HG03460 (cell line): ENCODE data around the gene PBX1.

ENCODE experiments used
- ATAC-seq: cut with Tn5 transposase; IDR thresholded peaks from one replicate; pipeline ENCODE4 v1.9.1; 2021; ENCODE audit not compliant: unreplicated experiment

The PBX1 gene

DNA sequence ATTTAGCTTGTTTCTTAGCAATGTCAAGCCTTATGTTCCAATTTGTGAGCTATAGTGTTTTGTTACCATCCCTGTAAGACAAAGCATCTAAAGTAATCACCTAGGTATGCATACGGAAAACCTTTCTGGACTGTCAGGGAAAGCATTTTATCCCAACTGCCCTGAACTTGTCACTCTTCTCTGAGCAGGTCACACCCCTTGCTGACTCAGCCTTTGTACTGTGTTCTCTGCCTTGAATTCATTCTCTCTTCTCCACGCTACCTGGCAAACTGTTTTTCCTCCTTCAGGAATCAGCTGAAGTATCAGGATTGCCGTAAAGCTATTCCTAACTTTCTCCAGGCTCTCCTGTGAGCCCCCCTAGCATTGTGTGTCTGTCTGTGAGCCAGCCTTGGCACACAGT is 54.2 kb downstream of the PBX1 start:
- ATAC-seq, result no peak

DNA sequence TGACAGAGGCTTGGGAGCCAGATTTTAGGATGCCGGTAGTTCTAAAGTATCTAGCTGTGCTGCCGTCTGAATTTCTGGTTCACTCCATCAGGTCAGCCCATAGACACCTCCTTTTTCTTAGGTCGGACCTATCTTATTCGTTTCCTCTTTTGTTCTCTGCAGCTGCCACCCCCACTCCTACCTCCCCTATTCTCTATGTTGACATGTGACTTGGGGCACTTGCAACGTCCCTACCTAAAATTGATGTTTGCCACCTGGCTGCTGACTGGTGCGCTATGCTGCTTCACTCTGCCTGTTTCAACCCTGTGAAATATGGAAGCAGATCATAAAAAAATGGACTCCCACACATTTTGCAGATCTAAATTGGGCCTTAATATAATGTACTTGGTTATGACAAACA is 55.3 kb downstream of the PBX1 start:
- ATAC-seq, result no peak

DNA sequence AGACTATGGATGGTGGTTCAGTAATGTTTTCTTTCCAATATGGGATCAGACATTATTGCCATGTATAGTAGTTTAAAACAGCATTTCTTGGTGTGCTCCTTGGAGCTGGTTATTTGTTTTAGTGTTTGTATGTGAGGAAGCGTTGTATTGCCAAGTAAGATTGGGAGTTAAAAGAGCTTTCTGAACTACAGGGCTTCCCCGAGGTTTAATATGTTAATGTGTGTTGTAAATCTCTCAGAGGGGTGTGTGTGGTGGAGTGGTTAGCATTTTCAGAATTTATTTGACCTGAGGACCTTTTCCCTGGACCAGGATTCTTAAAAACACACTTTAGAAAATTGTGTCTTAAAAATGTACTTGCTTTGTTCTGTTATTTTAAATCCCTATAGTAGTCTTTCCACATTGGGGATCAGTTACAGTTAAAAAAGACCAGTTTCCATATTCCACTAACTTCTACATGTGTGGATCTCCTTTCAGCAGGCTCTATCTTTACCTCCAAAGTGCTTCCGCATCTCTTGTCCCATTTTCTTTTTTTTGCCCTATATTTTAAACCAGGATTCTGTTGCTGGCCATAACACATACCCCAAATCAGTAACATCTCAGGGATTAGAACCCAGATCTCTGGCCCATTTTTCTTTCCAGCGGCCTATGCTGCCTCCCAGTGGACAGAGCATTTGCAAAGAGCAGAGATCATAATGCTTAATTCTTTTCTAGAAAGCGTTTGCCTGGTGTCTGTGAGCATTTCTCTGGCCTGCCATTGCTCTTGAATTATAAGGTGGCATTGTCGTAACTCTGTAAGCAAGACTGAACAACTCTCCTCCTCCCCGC is 58.6 kb downstream of the PBX1 start:
- ATAC-seq, result no peak

DNA sequence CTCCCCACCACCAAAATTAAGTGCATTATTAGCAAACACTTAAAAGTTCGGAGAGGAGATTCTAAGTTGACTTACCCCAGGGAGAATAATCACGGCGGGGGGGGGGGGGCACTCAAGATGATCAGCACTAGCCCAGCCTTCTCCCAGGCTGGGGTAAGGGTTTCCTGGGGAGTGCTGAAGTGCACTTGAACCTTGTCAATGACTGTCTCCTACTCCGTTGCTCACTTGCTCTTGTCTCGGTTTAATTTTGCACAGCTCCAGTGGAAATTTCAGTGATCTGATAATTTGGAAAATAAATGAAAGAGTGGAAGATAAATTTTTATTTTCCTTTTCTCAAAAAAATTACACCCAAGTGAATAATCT is 59.2 kb downstream of the PBX1 start:
- ATAC-seq, result no peak

DNA sequence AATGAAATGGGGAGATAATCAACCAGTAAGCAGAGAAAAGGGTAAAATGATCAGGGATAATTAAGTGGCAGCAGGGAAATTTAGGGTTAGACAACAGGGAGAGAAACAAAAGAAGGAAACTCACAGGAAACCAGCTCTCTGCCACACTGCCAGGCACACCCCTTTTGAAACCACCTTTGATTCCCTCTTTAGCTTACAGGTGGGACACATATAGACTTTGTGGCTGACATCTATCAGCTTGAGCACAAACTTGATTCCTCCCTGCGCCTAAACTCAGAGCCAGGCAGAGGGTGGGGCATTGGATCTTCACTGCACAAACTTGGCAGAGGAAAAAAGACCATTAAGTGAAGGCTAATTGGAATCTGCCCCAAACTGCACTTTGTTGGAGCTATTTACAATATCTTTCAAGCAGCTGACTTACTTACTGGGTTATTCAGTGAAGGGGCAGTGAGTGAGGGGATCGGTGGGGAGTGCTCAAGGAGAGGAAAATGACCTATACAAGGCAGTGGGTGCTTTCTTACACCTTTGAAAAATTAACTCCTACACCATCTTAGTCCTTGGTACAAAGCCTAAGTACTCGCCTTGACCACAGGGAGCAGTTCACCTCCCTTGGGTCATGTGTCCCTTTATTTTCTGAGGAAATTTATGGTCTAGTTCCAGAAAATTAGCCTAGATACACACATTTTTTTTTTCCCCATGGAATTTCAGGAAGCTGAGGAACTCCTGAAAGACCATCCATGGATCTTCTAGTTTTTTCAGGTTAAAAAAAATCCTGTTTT is 60.2 kb downstream of the PBX1 start:
- ATAC-seq, result no peak

DNA sequence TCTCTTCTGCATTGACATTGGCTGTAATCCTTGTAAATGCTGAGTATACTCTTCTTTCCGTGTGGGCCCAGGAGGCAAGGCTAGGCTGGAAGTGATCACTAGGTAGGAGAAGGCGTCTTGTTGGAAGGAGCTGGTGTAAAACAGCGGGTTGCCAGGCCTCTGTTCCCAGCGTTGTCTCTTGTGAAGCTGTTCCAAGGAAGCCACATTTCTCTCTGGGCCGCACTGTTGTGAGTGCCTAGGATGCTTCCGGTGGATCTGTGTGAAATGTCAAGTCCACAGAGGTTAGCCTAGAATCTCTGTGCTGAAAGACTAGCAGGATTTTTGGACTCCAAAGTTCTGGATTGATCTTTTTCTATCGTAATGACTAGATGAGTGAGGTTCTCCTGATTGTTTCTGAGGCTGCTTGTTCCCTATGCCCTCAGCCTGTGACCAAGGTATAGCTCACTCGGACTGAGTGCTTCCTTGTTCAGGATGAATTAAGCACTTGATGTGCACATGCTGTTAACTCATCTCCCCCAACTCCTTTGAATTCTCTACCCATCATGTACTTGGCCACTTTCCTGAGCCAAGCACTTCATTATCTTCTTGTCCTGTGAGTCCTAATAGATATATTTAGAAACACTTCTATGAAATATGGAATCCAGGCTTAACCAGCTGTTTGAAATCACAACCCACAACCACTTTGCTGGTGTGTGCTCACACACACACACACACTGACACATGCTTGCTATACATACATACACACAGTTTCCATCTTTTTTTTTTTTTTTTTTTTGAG is 63.3 kb downstream of the PBX1 start:
- ATAC-seq, result no peak

DNA sequence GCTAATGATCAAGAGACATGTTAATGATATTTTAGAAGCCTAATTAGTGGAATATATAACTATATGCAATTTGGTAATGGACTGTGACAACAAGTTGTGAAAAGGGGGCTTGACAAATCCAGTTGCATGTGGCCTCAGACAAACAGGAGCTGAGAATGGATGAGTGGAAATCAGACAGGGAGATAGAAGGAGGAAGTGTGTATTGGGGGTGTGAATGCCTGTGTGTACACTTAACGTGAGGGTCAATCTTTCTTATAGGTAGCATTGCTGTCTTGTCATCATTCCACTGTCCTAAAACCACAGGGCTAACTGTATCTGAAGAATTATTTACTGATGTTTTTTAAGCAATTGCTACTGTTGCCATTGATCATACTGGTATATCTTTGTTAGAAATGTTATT is 64.8 kb downstream of the PBX1 start:
- no peak for ATAC-seq

DNA sequence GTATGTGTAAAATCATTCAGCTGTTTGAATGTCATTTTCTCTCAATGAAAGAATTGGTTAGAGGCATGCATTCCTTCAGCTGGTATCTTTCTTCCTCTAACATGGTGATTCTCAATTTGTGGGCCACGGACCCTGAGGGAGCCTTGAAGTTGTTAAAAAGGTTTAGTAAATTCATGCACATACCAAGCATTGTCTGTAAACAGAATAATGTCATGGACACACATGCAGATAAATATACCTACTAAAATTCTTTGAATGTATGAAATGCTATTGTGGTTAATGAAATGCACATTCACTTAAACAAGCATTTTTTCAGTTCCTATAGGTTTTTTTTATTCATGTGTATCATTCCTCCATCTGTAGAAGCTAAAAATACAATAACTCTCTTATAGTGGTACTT is 65.4 kb downstream of the PBX1 start:
- ATAC-seq, result no peak

DNA sequence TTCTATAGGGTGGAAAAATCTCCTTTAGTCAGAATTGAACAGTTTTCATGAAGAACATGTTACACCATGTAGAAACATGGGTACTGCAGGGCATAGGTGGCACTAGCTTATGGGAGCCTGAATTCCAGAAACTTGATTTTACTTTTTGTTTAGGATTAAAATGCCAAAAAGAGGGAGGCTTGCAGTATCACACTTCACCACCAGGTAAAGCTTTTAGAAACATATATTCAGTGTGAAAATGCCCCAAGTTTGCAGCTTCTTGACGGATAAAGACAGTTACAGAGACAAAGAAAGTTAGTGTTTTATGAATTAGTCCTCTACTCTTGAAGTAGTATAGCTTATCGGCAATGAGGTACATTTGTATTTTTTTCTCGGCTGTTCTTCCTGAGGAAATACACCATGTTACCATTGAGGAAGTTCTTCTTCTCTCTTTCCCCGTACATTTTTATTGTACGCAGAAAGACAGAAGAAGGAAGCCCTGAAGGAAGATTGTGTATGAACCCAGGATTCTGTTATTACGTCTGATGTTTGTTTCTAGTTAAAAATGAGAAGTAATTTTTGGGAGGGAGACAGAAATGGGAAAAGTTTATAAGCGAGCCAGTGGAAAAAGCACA is 66.1 kb downstream of the PBX1 start:
- ATAC-seq, result no peak

DNA sequence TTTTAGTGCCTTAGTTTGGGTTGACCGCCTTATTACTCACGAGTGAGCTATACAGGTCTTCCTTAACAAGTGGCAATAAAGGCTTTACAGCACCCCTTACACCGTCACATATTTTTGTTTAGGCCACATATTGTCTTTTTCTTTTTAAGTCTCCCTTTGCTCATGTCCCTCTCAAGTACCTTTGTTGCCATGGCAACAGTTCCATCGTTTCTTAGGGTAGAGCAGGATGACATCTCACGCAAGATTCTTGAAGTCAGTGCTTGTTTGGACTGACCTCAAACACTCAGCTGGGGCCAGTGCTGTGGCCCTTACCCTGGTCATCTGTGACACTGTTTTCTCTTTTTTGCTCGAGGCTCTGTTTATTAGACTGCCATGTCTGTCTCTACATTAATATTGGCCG is 69.8 kb downstream of the PBX1 start:
- ATAC-seq, result no peak

DNA sequence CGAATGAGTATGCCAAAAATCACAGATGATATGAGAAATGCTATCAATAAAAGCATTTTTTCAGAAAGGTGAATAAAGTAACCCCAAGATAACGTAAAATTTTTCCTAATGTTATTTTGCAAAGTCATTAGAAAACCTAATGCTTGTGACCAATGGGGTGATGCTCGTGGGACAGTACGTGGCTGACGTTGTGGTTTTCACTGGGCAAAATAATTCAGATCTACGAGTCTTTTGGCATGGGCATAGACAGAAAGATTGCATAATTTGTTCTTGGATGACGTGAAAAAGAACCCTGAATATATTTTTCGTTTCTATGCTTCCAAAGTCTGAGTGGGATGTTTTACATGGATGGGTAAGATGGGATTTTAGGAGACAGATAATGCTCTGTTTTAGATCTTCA is 71.0 kb downstream of the PBX1 start:
- no peak for ATAC-seq

DNA sequence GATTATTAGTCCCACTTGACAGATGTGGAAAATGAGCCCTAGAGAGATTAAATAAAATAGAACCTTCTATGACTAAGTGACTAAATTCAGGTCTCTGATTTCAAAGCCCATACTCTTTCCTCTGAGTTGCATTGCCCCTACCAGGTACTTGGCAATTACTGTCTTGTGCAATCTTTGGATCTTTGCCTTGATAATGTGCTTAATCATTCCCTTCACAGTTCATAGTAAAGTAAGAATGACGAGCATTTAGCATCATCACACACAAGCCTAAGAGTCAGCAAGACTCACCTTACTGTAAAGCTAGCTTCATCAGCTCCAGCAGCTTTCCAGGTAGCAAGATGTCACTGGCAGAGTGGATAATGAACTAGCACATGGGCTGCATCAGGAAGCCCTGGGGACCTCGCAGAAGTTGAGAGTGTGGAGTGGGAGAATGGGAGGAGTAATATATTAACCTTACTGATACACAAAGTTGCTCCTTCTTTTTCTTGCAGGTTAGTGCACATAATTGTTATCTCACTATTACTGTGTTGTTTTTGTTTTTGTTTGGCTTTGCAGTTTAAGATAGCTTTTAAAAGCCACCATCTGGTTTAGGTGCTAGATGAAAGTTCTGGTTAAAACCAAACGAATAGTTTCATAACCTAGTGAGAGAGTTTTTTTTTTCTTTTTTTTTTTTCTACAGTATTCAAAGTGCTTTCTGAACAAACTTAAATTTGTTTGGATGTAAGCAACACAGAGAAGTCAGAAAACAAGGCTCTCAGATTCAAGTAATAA is 71.8 kb downstream of the PBX1 start:
- no peak for ATAC-seq

DNA sequence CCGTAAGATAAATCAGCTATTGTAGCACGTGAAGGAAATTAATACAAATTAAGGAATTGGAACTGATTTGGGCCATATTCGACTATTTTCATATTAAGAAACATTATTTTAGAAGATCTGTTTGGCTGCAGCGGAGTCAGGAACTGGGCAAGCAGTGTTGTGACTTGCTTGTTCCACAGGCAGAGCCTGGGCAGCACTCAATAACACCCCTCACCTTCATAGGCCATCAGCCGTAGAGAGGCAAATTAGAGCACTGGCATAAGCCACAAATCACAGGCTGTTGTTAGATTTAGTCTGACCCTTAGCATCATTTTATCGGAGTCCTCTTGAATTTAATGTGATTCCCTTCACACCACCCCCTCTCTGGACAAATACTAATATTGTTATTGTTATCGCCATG is 72.8 kb downstream of the PBX1 start:
- ATAC-seq, result no peak

DNA sequence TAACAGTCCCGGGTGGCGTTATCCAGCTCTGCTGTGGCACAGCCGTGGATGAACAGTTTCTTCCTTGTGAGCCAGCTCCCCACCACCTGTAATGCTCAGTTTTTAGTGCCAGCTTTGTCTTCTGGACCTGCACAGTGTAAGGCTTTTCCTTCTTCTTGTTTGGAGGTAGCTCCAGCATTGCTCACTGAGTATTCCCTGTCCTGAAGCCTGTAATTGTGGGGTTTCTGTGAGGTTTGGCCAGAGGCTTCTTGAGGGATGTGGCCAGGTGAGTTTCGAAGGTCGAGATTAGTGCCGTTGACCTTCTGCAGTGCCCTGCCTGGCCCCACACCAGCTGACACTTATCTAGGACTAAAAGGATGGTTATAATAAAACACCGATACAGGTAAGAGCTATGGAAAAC is 75.0 kb downstream of the PBX1 start:
- ATAC-seq, result no peak

DNA sequence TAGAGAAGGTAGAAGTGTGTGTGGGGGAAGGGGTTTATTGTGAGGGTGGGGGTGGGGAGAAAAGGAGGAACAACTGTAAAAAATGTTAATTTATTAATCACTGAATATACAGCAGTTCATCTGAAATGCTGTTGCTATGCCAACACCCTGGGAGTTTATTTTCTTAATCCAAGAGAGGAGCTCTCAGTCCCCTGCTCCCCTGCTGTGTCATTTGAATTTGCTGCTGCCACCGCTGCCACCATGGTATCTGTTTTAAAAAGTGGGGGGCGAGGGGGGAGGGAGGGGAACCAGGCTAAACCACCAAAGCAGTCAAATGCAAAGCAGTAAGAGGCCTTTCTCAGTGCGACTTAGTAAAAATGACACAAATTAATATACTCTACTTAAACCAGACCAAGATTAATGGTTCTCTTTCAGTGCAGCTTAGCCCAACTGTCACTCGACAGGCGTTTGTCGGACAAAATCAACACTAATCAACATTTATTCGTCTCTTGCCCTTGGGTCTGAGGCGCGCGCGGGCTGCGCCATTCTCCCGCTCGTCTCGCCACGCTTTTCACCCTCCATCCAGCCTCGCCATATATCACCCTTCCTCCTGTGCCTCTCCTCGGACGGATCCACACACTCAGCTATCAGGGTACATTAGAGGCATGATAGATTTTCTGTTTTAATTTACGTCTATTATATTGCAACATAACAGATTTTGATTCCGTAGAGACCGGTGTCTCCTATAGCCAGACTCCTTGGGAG is 76.2 kb downstream of the PBX1 start:
- ATAC-seq, result no peak

DNA sequence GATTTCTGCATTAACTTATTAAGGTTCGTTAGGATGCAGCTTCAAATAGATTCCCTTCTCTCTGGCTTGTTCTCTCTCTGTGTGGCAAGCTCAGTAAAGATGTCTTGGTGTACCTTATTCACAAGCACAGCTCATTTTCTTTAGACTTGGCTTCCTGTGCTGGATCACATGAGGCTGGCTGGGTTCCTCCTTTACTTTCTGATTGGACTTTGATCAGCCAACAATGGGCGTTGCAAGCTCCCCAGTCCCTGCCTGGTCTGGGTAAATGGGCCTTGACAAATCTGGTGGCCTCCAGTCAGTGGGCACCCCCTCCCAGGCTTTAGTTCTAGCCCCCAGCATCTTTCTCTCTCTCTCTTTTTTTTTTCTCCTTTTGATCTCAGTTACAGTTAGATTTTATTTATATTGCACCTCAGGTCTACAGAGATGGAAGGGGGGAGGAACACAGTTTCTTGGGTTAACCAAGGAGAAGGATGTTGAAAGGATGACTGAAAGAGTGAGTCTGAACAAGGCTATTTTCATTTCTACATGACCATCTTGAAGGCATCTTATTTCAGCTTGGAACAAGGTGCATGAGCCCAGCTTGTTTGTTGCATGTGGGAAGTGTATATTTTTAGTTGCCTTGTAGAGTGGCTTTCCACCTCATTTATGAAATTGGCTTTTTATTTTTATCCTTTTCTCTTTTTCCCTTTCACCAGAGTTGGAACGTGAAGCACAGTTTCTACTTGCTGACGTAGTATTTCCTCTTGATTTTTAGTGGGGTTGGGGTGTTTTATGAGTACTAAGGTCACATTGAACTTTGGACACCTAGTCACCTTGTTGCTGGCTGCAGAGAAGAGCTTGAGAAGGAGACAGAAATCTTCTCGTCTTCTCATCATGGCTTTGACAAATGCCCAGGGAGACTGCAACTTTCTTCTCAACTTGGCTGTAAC is 77.1 kb downstream of the PBX1 start:
- no peak for ATAC-seq

DNA sequence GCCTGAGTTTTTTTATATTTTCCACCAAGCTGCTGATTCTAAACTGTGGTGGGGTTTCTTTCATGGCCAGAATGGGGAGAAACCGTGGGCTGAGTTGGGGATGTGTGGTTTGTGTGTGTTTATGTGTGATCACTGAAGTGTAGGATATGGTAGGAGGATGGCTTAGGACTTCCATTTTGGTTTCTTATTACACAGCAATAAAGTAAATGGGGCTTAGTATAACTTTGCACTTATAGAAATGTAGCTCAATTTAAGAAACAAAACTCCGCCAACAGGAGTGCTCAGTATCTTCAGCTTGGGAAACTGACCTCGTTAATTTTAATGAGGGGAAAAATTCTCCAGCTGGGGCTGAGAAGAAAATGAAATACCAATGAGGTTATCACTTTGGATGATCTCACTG is 77.8 kb downstream of the PBX1 start:
- ATAC-seq, result no peak

DNA sequence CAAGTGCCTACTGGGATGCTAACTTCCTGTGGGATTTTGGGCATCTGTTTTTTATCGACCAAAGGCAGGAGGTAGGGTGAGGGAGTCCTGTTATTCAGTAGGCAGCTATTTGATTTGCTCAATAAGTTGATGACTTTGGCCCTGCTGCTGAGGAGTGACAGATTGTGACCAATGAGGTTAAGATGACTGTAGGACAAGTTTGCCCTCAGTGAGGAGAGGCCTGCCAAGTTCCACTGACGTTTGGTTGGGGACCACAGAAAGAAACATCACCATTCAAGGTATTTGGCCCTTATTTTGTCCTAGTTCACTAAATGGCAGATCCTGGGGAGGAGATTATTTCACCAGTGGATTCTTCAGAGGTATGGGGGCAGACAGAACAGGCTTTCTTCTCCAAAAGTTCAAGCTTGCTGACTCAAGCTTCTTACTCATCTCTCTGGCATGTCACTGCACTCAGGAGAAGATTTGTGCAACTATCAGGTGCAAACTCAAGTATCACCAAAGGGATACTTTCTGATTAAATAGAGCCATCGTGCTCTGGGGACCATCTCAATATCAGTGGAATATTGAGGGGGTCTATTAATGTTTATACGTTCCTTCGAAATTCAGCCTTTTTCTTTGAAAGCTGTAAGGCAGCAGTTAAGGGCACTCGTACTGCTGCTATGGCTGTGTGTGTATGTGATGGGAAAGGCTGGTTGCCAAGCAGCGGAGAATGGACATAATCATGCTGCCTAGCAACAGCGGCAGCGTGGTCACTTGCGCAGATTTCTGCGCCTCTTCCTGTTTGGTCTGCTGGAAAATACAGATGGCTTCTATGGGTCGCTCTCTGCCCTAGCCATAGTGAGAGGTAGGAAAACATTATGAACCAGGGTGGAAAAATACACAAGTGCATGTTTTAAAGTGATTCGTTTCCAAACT is 78.7 kb downstream of the PBX1 start:
- ATAC-seq, result no peak
